OCI-LY1 (cell line): ENCODE data around the gene CHID1.

ENCODE experiments used
- H2AFZ ChIP-seq: fragments of 200-600 bp; sonication (generic), shearing (Covaris generic); 2 replicates; pipeline ENCODE4 v1.6.0; 2014; ENCODE audit warnings: antibody characterized with exemption, mild to moderate bottlenecking, low read length
- H3F3A ChIP-seq: fragments of 200-600 bp; sonication (generic), shearing (Covaris generic); 2 replicates; pipeline ENCODE4 v1.6.0; 2014; ENCODE audit warnings: mild to moderate bottlenecking, antibody characterized with exemption, low read length, moderate library complexity; ENCODE audit not compliant: insufficient read depth
- H3K27ac ChIP-seq: fragments of 200-600 bp; sonication (generic); 2 replicates; pipeline ENCODE4 v1.5.1; 2014; ENCODE audit warnings: low read length, mixed run types, mild to moderate bottlenecking, low read depth; ENCODE audit not compliant: poor library complexity, severe bottlenecking
- H3K27me3 ChIP-seq: fragments of 200-600 bp; sonication (generic); 2 replicates; pipeline ENCODE4 v1.6.0; 2014; ENCODE audit warnings: antibody characterized with exemption, mild to moderate bottlenecking, low read length, moderate library complexity; ENCODE audit not compliant: insufficient read depth
- H3K36me3 ChIP-seq: fragments of 200-600 bp; sonication (generic); 2 replicates; pipeline ENCODE4 v1.6.1; 2014; ENCODE audit warnings: mild to moderate bottlenecking, antibody characterized with exemption, low read length, moderate library complexity, mixed read lengths; ENCODE audit not compliant: insufficient read depth
- H3K4me1 ChIP-seq: fragments of 200-600 bp; sonication (generic); 2 replicates; pipeline ENCODE4 v1.5.1; 2014; ENCODE audit warnings: mild to moderate bottlenecking, low read length, moderate library complexity; ENCODE audit not compliant: insufficient read depth, severe bottlenecking
- H3K4me2 ChIP-seq: fragments of 200-600 bp; sonication (generic), shearing (Covaris generic); 2 replicates; pipeline ENCODE4 v1.6.1; 2014; ENCODE audit warnings: low read length
- H3K4me3 ChIP-seq: fragments of 200-600 bp; sonication (generic); 2 replicates; pipeline ENCODE4 v1.5.1; 2014; ENCODE audit warnings: low read length, low read depth, mild to moderate bottlenecking, mixed read lengths; ENCODE audit not compliant: poor library complexity, severe bottlenecking
- H3K79me2 ChIP-seq: fragments of 200-600 bp; shearing (Covaris generic); 2 replicates; pipeline ENCODE4 v1.6.1; 2016; ENCODE audit warnings: mixed run types, low read length, mixed read lengths; ENCODE audit not compliant: insufficient read depth
- H3K9ac ChIP-seq: fragments of 200-600 bp; sonication (generic), shearing (Covaris generic); 2 replicates; pipeline ENCODE4 v1.6.1; 2014; ENCODE audit warnings: mild to moderate bottlenecking, low read length, mixed read lengths
- H3K9me2 ChIP-seq: fragments of 200-600 bp; sonication (generic), shearing (Covaris generic); 2 replicates; pipeline ENCODE4 v1.6.1; 2014; ENCODE audit warnings: low read depth, mild to moderate bottlenecking, low read length, mixed read lengths
- H3K9me3 ChIP-seq: fragments of 200-600 bp; shearing (Covaris generic); 2 replicates; pipeline ENCODE4 v1.6.1; 2014; ENCODE audit warnings: low read length, mixed read lengths
- H4K20me1 ChIP-seq: fragments of 200-600 bp; sonication (generic), shearing (Covaris generic); 2 replicates; pipeline ENCODE4 v1.6.0; 2016; ENCODE audit warnings: mild to moderate bottlenecking, low read length; ENCODE audit not compliant: insufficient read depth
- EZH2 ChIP-seq: fragments of 200-600 bp; sonication (generic), shearing (Covaris generic); IDR thresholded peaks from 2 replicates; pipeline ENCODE4 v1.8.0; 2017; ENCODE audit warnings: borderline replicate concordance, mixed run types, mild to moderate bottlenecking, antibody characterized with exemption, low read length, moderate library complexity, mixed read lengths
- TF ChIP-seq, protein P1 (sequence below): fragments of 200-600 bp; sonication (generic), shearing (Covaris generic); IDR thresholded peaks from 2 replicates; pipeline ENCODE4 v1.5.1; 2017; ENCODE audit warnings: mild to moderate bottlenecking, antibody characterized with exemption, low read length, moderate library complexity, mixed read lengths

The CHID1 gene

GRCh38 chr11:843818-844692, 66.6 kb downstream of the CHID1 start:
- Histone ChIP-seq H3K4me3 (peak overlapping the region; percentile 99), H3F3A (no peaks in the 10 kb centered on the region), H3K9me3 (no peaks in the 10 kb centered on the region), H3K79me2 (peaks cover 8% of the 10 kb centered on the region; the same call in 1 of the 2 replicates), H3K4me1 (peaks cover 35% of the 10 kb centered on the region), H3K9ac (no peak overlapping the region; the same call in 1 of the 2 replicates), H2AFZ (no peak overlapping the region), H3K9me2 (no peaks in the 10 kb centered on the region), H4K20me1 (no peaks in the 10 kb centered on the region), H3K36me3 (peaks cover 22% of the 10 kb centered on the region), H3K27ac (no peak overlapping the region), H3K4me2 (peak overlapping the region; percentile 70; the same call in 1 of the 2 replicates), H3K27me3 (0 out of 2 replicates have a peak, but pooled peaks cover 4% of the 10 kb centered on the region)
- TF ChIP-seq EZH2: no peak
- TF ChIP-seq, protein P1, sequence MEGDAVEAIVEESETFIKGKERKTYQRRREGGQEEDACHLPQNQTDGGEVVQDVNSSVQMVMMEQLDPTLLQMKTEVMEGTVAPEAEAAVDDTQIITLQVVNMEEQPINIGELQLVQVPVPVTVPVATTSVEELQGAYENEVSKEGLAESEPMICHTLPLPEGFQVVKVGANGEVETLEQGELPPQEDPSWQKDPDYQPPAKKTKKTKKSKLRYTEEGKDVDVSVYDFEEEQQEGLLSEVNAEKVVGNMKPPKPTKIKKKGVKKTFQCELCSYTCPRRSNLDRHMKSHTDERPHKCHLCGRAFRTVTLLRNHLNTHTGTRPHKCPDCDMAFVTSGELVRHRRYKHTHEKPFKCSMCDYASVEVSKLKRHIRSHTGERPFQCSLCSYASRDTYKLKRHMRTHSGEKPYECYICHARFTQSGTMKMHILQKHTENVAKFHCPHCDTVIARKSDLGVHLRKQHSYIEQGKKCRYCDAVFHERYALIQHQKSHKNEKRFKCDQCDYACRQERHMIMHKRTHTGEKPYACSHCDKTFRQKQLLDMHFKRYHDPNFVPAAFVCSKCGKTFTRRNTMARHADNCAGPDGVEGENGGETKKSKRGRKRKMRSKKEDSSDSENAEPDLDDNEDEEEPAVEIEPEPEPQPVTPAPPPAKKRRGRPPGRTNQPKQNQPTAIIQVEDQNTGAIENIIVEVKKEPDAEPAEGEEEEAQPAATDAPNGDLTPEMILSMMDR: no peak

- H4K20me1 ChIP-seq: no peaks in the 10 kb centered on the region
- peaks cover 28% of the 10 kb centered on the region for H3K4me1 ChIP-seq
- H3K27ac ChIP-seq: no peak overlapping the region
- peaks cover 29% of the 10 kb centered on the region for H3K36me3 ChIP-seq
- H3K4me3 ChIP-seq: peak overlapping the region; percentile 99
- H3K9me2 ChIP-seq: no peaks in the 10 kb centered on the region
- H3K27me3 ChIP-seq: 0 out of 2 replicates have a peak, but pooled peaks cover 4% of the 10 kb centered on the region
- H3K9me3 ChIP-seq: no peaks in the 10 kb centered on the region
- TF ChIP-seq EZH2: no peak
- TF ChIP-seq, protein P1: no peak
- H3K4me2 ChIP-seq: peak overlapping the region; percentile 70
- peak overlapping the region; percentile 98 for H3K9ac ChIP-seq
- no peaks in the 10 kb centered on the region for H3F3A ChIP-seq
- no peak overlapping the region for H2AFZ ChIP-seq
- peaks cover 8% of the 10 kb centered on the region; the same call in 1 of the 2 replicates for H3K79me2 ChIP-seq
Measured at GRCh38 chr11:843086-843734, 67.4 kb downstream of the CHID1 start.

DNA sequence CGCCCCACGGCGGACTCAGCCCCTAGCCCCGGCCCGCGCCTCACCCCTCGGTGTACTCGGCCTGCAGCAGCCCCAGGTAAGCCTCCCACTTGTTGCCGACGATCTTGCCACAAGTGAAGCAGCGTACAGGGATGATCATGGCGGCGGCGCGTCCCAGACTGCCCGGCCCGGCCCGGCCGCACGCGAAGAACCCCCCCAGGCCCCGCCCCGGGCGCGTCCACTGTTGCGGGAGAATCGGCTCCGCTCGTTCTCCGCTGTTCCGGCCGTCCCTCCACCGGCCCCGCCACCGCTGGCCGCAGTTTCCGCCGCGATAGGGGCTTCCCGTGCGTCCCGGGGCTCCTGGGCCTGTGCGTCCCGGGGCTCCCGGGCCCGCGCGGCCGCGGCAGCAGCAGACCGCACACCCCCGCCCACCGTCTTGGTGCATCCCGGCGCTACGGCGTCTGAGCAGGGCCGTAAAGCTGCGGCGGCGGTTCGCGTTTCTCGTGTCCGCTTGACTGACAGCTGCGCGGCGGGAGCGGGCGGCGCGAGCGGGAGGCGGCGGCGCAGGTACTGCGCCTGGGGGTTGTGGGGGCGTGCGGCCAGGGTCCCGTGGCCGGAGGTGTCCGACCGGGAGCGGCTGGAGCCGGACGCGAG, 68.1 kb downstream of the CHID1 start, which contains the start of the genes POLR2L and TSPAN4:
Gene POLR2L (minus strand): TSS at position 160 of the 633 bp plus-strand sequence. CDS start 21 bp downstream, at position 139.
Gene TSPAN4 (plus strand): TSS at position 483 of the 633 bp plus-strand sequence. CDS start 7,453 bp downstream, outside the sequence.
- H3K9me2 ChIP-seq: no peaks in the 10 kb centered on the region
- no peaks in the 10 kb centered on the region for H3F3A ChIP-seq
- peak within 1 kb of the TSS; percentile 70 for H3K4me2 ChIP-seq
- H3K4me3 ChIP-seq: peak within 1 kb of the TSS; percentile 99
- H3K27ac ChIP-seq: peak within 1 kb of the TSS; percentile 49
- no peaks in the 10 kb centered on the region for H3K9me3 ChIP-seq
- H3K9ac ChIP-seq: peak within 1 kb of the TSS; percentile 98
- H3K36me3 ChIP-seq: peaks cover 34% of the 10 kb centered on the region
- 0 out of 2 replicates have a peak, but pooled peaks cover 4% of the 10 kb centered on the region for H3K27me3 ChIP-seq
- no peak for TF ChIP-seq EZH2
- TF ChIP-seq, protein P1: no peak
- H3K79me2 ChIP-seq: peaks cover 8% of the 10 kb centered on the region; the same call in 1 of the 2 replicates
- H3K4me1 ChIP-seq: peaks cover 28% of the 10 kb centered on the region
- no peak within 1 kb of the TSS for H2AFZ ChIP-seq
- H4K20me1 ChIP-seq: no peaks in the 10 kb centered on the region
